Activated CD4-positive, CD25-positive, alpha-beta regulatory T cell treated with anti-CD3 and anti-CD28 coated beads, Interleukin-2, amount 50 U/mL, for 72 hours (primary cell): Measurements from ENCODE around the gene ZNF292.
"Not testable (repeated sequence)": the region's sequence is repeated elsewhere in the genome, so short reads cannot be mapped to it uniquely, and the experiment has no call there.

Experiments used
- DNase-seq: peaks from one replicate; pipeline ENCODE4 v3.0.0; 2021

Gene ZNF292

DNA sequence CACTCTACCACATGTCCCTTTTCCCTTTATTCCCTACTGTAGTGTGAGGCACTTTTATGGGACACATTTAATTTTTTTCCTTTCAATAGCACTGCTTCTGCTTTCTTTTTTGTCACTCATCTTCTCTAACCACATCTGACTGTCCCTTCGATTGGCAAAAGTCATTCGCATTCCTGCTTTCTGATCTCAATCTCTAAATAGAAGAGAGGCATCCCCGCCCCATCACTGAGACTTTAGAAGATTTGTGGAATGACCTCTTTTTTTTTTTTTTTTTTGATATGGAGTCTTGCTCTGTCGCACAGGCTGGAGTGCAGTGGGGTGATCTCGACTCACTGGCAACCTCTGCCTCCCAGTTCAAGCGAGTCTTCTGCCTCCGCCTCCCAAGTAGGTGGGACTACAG is 9.1 kb downstream of the ZNF292 start:
- no peak for DNase-seq

DNA sequence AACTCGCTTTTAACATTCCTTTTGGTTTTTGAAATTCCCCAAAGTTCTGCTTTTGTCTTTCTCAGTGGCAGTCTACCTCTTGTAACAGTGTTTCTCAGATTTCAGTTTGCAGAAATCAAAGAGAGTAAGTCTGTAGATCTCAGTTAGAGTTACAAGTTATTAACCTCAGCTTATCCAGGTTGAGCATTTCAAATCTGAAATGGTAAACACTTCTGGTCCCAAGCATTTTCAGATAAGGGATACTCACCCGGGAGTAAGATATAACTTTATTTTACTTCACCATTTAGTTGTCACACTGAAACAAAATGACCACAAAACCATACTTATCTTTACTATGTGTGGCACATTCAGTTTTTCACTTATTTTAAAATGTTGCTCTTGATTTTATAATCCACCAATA is 9.8 kb downstream of the ZNF292 start:
- DNase-seq, result no peak

DNA sequence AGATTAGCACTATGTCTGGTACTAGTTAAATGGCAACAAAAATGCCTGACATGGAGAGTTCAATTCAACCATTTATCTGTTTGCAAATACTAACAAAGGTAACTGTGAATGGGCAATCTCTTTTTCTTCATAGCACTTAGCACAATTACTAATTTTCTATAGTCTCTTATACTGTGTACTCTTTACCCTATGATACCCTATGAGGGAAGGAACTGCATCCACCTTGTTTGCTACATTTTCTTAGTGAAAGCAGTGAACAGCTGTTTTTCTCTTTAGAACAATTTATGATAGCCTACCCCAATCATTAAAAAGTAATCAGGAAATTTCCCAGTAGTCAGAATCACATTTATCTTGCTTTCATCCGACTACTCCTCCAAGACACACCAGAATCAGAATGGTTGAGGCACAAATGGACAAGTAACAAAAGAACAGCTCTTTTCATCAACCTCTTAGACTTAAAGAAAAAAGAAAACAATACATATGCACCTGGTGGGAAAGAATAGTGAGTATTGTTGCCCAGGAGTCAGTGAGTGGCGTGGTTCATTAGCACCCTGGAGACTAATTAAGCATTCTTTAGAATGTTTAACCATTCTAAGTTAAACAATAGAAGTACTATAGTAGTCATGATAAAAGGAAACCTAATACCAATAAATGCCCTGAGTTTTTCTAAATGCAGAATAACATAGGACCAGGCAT is 16.7 kb downstream of the ZNF292 start:
- no peak for DNase-seq

DNA sequence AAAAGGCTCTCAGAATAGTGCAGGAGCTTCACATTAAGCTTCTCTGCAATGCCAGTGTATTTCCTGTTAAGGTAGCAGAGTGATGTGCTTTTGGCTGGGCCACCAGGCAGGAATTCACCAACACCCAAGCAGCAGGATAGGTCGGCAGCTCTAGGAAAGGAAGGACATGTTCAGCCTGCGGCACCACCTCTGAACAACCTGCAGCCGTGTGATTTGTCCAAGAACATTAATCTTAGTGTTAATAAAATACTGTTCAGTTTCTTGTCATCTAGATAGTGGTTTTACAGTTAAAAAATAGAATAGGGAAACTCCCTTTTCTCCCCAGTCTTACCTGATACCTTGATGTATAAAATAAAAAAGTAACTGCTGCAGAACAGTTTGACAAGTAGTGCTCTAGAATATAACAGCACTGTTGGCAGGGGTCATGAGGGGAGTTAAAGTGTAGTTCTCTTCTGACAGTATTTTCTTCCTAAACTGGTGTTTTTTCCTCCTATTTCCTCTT is 18.8 kb downstream of the ZNF292 start:
- no peak for DNase-seq

DNA sequence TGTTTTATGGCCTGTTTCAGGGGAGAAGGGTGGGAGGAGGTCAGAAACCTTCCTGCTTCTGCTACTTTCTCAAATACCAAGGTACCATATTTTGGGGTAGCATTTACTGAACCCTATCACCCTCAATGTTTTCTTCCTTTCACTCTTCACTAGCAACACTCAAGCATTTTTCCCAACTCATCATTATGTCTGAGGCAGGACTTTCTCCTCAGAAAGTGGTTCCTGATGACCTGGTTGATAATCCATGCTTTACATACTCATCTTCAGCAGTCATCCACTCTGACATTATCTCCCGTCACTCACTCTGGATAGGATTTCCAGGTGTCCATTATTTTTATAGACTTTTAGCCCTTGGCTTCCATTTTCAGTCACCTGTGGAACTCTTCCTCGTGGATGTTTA is 21.1 kb downstream of the ZNF292 start:
- no peak for DNase-seq

DNA sequence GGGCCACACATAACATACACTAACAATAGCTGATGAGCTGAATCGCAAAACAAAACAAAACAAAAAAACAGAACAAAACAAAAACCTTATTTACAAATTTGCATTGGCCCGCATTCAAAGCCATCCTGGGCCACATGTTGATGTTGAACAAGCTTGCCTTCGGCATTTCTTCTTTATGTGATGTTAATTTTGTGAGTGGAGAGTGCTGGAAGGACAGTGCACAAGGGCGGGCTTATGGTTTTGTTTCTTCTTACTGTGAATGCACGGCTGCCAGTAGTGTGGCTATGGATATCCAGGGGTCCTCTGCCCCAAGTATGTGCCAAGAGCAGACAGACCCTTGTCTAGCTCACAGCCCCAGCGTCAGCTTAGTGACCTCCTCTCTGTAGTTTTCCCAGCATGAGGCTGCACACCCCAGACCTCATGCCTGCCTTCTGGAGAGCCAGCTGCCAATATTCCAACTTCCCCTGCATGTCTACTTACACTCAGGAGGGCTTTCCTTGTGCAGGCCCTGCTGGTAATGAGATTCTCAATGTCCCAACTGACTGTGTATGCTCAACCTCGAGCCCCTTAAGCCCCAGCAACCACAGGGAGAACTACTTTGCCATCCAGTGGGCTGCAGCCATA is 24.9 kb downstream of the ZNF292 start:
- DNase-seq, result no peak

DNA sequence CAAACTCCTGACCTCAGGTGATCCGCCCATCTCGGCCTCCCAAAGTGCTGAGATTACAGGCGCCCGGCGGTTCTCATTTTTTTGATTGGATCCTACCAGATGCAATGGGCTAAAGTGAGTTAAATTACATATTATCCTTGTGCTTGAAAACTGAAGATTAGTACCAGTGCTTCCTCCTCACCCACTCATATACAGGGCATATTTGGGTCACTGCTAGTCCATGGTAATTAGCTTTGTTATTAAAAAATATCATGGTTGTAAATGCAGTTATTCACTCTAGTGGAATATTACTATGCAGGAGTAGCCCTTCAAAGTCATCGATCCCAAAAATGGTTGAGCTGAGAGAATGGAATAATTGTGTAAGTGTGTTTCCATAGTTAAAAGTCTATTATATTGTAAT is 26.5 kb downstream of the ZNF292 start:
- DNase-seq, result no peak

DNA sequence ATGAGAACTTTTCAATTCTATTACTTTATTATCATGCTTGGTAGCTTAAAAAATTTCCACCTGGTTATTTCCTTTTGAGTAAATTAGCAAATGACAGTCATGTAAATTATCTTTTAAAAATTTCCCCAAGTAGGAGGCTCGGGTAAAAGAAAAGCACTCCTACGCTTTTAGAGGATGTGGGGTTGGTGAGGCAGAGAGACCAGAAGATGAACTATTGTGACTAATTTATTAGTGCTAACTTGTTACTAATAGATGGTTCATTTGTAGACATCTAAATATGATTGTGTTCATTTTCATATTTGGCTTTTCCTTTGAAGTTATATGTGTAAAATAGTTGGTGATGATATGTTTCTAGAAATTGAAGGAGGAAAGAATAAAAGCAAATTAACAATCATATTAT is 27.0 kb downstream of the ZNF292 start:
- no peak for DNase-seq

DNA sequence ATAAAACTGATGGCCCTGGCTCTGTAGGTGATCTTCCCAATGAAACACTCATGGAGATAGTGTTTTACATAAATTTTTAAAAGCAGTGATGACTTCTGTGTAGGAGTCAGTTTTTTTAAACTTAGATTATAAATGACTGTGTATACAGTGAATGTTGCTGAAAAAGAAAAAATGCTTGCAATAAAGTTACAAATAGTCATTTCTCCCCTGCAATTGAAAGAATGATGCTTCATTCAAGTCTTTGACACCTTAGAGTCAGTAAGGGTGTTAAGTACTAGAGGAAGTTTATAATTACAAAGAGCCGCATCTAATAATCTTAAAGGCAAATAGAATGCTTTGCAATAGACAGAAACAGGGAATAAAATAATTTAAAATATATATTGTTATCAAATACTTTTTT is 27.6 kb downstream of the ZNF292 start:
- no peak for DNase-seq

DNA sequence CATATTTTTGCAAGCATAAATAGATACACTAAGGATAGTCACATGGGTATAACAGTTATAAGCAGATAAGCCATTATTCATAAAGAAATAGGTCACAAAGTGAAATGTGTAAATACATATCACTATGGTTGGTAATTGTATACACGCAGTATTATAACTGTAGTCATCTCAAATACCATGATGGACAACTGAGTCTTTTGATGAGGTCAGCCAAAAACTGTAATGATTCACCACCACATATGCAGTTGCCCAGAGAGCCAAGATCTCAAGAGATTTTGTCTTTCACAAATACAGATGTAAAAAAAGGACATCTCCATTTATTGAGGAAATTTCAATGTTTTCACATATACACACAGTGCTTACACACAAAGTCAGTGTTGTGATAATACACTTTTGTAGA is 28.3 kb downstream of the ZNF292 start:
- DNase-seq, result no peak

DNA sequence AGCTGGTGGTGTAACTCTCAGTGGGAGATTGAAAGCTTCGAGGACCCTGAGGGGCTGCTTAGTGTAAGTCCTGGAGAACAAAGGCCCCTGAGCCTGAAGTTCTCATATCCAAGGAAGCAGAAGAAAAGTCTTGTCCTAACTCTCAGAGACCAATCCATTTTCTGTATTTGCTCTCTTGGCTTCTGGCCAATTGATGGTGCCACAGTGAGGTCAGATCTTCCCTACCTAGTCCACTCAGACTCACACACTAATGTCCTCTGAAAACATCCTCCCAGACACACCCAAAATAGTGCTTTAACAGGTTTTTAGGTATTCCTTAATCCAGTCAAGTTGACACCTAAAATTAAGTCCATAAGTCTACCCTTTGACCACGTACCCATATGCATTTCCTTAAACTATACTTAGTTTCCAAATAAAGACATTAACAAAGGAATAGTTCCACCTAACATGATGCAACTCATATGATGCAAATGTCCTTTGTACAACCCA is 29.4 kb downstream of the ZNF292 start:
- no peak for DNase-seq

DNA sequence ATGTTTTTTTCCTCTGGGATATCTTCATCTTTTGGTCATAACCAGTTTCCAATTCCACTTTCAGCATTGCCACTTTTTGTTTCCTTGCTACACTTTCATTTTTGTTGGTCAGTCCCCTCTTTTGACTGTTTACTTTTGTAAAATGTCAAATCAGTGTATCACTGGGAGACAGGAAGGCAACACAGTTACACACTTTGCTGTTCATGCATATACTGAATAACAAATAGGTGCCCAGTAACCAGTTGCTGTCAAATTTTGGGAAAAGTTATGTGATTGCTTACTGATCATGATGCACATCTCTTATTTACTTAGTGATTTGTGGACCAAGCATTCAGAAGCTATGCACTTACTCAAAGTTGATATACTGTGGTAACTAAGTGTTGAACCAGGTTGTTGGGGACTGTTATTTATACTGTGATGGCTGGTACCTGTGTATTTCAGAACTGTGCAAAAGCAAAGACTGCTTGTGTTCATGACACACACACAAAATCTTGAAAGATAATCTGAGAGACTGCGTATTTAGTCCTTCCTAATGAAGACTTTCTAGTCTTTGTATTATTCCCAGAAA is 41.0 kb downstream of the ZNF292 start:
- no peak for DNase-seq

DNA sequence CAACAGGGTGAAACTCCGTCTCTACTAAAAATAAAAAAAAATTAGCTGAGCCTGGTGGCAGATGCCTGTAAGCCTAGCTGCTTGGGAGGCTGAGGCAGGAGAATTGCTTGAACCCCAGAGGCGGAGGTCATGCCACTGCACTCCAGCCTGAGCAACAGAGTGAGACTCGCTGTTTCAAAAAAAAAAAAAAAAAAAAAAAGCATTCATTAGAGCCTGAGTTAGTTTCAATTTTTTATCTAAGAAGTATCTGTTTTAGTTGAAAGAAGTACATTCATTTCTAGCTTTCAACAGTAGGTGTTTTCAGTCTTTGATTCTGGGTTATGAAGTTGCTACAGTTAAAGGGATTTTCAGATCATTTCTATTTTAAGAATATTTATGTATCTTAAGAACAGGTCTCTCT is 42.2 kb downstream of the ZNF292 start:
- no peak for DNase-seq

DNA sequence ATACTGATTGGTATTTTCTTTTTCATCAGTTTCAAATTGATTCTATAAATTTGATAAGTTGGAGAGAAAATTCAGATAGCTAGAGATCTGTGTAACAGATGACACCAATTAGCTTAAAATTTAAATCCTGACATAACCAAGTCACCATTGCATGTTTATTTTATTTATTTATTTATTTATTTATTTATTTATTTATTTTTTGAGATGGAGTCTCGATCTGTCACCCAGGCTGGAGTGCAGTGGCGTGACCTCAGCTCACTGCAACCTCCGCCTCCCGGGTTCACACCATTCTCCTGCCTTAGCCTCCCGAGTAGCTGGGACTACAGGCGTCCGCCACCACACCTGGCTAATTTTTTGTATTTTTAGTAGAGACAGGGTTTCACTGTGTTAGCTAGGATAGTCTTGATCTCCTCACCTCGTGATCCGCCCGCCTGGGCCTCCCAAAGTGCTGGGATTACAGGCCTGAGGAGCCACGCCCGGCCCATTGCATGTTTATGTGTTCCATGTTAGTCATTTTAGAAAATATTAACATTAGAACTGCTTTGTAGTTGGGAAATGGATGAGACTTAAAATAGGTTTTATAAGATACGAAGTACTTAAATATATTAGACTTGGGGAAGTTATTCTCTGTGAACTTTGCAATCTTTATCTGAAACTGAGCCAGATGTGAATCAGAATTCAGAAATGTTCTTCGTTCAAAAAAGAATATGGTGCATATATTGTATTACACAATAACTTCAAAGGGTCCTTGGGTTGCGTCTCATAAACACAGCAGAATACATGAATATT is 42.9 kb downstream of the ZNF292 start:
- not testable (repeated sequence) for DNase-seq

DNA sequence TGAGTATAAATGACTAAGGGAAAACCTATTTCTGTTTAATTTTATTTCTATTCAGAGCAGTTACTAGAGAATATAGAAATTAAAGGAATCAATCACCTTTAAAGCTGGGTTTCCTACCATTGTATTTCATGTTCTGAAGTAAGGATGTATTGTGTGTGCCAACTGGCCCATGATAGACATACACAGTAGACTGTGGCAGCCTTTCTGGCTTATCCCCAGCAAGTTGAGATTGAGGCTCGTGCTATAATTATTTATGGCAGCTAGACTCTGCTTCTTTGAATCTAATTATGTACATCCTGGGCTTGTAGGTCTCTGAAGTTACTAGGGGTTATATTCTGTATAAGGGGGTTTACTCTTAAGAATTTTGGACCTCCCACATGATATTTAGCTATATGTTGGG is 44.4 kb downstream of the ZNF292 start:
- DNase-seq, result no peak

DNA sequence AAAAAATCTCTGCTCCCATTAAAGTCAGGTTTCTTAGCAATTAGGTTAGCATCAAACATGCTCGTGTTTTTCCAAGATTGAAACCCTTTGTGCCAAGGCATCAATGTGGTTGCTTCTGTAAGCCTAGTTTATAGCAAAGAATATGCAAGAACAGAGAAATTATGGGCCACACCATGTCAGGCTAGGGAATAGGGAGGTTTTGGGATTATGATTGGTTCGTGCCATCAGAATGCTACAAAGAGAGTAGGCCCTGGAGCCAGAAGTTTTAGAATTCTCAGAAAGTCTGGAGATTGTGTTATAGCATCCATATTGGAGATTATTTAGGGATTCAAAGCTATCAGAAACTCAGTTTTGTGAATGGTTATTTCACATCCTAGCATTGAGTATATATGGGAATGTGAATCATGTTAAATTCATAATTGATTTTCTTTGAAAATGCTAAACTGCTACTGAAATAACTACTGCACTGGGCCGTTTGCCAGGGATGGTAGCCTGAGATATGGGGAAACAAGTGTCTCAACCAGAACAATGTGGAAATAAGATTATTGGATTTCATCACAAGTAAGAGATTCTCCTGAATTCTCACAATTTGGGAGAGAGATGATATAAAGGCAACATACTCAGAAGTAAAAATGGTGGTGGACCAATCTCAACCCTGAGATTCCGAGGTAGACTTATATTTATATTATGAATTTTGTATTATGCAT is 45.3 kb downstream of the ZNF292 start:
- DNase-seq, result no peak

DNA sequence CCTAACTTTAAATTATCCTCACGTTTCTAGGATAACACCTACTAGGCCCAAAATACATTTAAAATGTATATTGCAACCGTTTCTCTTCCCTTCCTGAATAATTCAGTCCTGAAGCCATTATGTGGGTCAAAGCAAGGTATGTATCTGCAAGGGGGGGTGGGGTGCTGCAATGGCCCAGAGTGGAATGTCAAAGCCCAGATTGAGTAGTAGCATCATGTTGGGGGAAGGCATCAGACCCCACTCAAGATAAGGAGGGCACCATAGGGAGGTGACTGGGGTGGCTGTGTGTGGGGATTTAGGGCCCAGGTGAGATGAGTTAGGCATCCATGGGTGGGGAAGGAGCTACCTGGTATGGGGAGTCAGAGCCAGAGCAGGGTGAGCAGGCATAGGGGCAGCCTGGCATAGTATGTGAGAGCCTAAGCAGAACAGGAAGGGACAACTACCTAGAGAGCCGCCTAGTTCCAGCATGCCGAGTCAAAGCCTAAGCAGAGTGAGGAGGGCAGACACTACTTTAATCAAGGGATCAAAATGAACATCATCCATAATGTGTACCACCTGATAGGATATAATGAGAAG is 48.2 kb downstream of the ZNF292 start:
- no peak for DNase-seq

DNA sequence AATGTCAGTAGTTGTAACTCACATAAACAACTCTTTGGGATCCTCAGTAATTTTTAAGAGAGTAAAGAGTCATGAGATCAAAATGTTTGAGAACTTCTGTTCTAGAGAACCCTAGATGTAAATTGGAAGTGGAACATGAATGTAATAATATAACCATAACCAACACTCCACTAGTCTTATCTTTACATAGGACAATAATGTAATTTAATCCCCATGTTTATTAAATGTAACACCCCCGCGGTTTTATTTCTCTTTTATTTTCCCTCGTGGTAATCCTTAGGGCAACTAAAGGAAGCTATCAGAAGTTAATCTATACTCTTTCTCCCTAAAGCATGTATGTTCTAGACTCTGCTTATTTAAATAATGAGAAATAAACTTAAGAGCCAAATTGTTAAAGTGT is 54.4 kb downstream of the ZNF292 start:
- no peak for DNase-seq

DNA sequence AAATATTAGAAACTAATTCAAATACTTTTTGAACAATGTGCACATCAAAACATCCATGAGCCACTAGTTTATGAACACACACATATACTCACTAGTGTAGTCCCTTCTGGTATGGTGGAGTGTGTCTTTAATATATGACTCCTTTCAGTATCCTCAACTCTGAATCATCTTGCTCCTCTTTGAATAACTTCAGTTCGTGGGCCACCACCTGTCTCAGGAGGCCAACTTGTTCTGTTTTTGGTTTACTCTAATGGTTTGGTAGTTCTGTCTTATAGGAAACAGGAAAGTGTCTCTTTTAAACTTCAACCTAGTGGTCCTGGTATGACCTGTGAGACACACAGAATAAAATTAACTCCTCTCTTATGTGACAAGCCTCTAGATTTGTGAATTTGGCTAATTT is 55.6 kb downstream of the ZNF292 start:
- DNase-seq, result no peak

DNA sequence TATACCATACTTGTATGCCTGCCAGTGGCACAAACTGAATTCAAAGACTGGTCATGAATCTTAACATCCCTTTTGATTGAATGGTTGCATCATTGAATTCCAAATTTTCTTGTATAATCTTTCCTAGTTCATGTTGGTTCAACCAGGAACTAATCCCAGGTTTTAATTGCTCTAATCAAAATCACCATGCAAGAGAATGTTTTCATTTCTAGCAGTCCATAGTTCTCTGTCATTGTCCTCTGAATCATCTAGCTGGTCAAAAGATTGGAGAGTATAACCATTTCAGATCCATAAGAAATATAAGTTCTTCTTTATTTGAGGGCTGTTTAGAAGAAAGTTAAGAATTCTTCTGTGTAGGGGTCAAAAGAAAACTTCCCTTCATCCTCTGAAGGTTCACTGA is 57.2 kb downstream of the ZNF292 start:
- no peak for DNase-seq

DNA sequence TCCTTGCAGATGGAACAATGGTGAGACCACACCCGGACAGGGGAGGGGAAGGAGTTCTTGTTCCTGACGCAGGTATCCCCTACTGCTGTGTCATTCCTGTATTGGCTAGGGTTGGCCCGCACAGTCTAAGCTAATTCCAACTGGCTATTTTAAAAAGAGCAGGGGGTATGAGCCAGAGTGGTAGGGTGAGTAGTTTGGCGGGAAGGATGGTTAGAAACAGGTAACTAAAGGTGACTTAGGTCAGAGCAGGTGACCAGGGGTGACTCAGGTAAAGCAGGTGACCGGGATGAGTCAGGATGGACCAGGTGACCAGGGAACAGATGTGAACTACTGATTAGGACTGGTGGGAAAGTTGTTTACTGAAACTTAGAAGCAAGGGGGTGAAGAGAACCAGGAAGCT is 58.0 kb downstream of the ZNF292 start:
- DNase-seq, result no peak

DNA sequence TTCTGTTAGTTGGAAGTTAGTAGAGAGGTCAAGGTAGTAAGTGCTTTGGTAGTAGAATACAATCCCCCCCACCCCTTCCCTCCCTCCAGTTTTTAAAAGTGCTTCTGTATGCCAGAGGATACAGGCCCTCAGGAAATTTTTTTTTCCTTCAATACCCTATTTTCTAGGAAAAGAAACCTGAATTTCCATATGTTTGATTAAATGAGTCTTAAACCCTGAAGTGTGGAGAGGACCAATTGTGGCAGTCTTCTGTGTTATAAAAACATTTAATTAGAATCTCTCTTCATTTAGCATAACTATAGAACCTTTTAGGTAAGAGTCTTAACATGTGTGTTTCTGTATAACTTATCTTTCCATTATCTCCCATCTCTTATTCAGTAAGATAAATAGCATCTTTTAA is 59.5 kb downstream of the ZNF292 start:
- DNase-seq, result no peak

DNA sequence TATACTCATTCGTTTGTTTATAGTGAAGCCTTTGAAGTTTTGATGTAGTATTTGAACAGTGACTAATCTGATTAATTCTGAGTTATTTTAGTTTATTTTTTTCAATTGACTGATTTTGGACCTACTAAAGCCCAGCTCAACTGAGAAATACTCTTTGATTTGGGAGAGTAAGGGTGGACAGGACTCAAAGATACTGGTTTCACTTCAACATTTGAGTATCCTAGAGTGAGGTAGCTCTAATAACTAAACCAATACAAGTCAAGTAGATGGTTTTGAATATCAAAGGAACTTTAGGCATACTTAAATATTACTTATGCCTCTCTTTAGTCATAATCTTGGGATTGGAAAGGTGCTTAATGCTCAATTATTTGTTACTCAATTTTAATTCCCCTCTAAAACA is 65.6 kb downstream of the ZNF292 start:
- DNase-seq, result no peak
